22Rv1 (cell line): Measurements from ENCODE around the gene GLP1R.

Experiments
- ZFX ChIP-seq: fragments of 450-650 bp; IDR thresholded peaks from 2 replicates; pipeline ENCODE4 v1.6.1; 2017; ENCODE audit warnings: antibody characterized with exemption, borderline replicate concordance
- TF ChIP-seq, protein P1 (sequence below): fragments of 450-650 bp; IDR thresholded peaks from 2 replicates; pipeline ENCODE4 v1.5.1; 2017; ENCODE audit warnings: mild to moderate bottlenecking

DNA sequence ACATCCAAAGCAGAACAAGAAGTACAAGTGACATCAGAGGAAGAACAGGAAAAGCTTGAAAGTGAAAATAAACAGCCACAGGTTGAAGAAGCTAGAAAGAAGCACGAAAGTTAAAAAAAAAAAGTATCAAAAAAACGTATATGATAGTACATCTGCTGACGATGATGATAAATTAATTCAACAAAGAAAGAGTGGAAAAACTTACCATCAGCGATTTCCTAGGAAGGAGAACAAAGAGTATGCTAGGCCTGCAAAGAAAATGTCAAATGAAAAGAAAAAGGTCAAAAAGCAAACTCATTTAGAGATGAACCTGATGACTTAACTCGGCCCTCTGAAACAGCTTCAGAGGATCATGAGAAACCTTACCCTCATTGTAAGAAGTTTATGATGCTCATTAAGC, 62.7 kb downstream of the GLP1R start:
- TF ChIP-seq, protein P1, sequence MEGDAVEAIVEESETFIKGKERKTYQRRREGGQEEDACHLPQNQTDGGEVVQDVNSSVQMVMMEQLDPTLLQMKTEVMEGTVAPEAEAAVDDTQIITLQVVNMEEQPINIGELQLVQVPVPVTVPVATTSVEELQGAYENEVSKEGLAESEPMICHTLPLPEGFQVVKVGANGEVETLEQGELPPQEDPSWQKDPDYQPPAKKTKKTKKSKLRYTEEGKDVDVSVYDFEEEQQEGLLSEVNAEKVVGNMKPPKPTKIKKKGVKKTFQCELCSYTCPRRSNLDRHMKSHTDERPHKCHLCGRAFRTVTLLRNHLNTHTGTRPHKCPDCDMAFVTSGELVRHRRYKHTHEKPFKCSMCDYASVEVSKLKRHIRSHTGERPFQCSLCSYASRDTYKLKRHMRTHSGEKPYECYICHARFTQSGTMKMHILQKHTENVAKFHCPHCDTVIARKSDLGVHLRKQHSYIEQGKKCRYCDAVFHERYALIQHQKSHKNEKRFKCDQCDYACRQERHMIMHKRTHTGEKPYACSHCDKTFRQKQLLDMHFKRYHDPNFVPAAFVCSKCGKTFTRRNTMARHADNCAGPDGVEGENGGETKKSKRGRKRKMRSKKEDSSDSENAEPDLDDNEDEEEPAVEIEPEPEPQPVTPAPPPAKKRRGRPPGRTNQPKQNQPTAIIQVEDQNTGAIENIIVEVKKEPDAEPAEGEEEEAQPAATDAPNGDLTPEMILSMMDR: no peak
- TF ChIP-seq ZFX: no peak
